GM18520 (cell line): ENCODE results near the gene SNX8.

ENCODE experiments used
- ATAC-seq: cut with Tn5 transposase; IDR thresholded peaks from one replicate; pipeline ENCODE4 v1.9.1; 2021; ENCODE audit not compliant: unreplicated experiment

SNX8 gene

GRCh38 chr7:2224934-2225333 lies 89.3 kb downstream of the SNX8 start:
- no peak for ATAC-seq

GRCh38 chr7:2224491-2224928 lies 89.7 kb downstream of the SNX8 start:
- ATAC-seq = no peak

GRCh38 chr7:2223321-2223720 lies 90.9 kb downstream of the SNX8 start:
- ATAC-seq = no peak

- no peak for ATAC-seq
Measured at GRCh38 chr7:2222516-2222915, 91.7 kb downstream of the SNX8 start.

- no peak for ATAC-seq
Measured at GRCh38 chr7:2220954-2221353, 93.3 kb downstream of the SNX8 start.

- no peak for ATAC-seq
Measured at GRCh38 chr7:2220506-2220905, 93.7 kb downstream of the SNX8 start.

GRCh38 chr7:2220030-2220429 lies 94.2 kb downstream of the SNX8 start:
- ATAC-seq = no peak

- ATAC-seq = no peak
Measured at GRCh38 chr7:2219606-2220005, 94.6 kb downstream of the SNX8 start.

GRCh38 chr7:2219136-2219535 lies 95.1 kb downstream of the SNX8 start:
- ATAC-seq = no peak

GRCh38 chr7:2218444-2218785 lies 95.8 kb downstream of the SNX8 start:
- no peak for ATAC-seq

GRCh38 chr7:2217716-2218443 lies 96.4 kb downstream of the SNX8 start:
- ATAC-seq = no peak

- ATAC-seq = no peak
Measured at GRCh38 chr7:2217206-2217605, 97.0 kb downstream of the SNX8 start.

GRCh38 chr7:2215851-2216250 lies 98.4 kb downstream of the SNX8 start:
- no peak for ATAC-seq

- no peak for ATAC-seq
Measured at GRCh38 chr7:2214636-2215035, 99.6 kb downstream of the SNX8 start.

- ATAC-seq = no peak
Measured at GRCh38 chr7:2213551-2214215, 100.6 kb downstream of the SNX8 start.

- no peak for ATAC-seq
Measured at GRCh38 chr7:2212906-2213305, 101.3 kb downstream of the SNX8 start.

- ATAC-seq = no peak
Measured at GRCh38 chr7:2211926-2212325, 102.3 kb downstream of the SNX8 start.

GRCh38 chr7:2211259-2211880 lies 102.9 kb downstream of the SNX8 start:
- no peak for ATAC-seq

GRCh38 chr7:2210551-2211258 lies 103.5 kb downstream of the SNX8 start:
- no peak for ATAC-seq

- ATAC-seq = no peak
Measured at GRCh38 chr7:2209961-2210323, 104.3 kb downstream of the SNX8 start.

- ATAC-seq = no peak
Measured at GRCh38 chr7:2209146-2209960, 104.9 kb downstream of the SNX8 start.
